Stimulated activated CD8-positive, alpha-beta memory T cell treated with anti-CD3 and anti-CD28 coated beads, Interleukin-7, amount 100 ng/mL, for 4 hours (primary cell): Measurements from ENCODE around the gene PCDHGA1.

Experiments used
- DNase-seq, 2 donors: peaks; one replicate each; pipeline ENCODE4 v3.0.0-alpha.2; 2020; ENCODE audit warnings: low read depth in 2 of 2

The PCDHGA1 gene

GRCh38 chr5:141490771-141491170, 160.5 kb downstream of the PCDHGA1 start:
- no peak for DNase-seq

- no peak for DNase-seq
Observed at GRCh38 chr5:141491323-141492167, 161.2 kb downstream of the PCDHGA1 start.

GRCh38 chr5:141492168-141492885, 162.0 kb downstream of the PCDHGA1 start:
- no peak for DNase-seq

- no peak for DNase-seq
Observed at GRCh38 chr5:141493500-141494422, 163.4 kb downstream of the PCDHGA1 start.

DNA sequence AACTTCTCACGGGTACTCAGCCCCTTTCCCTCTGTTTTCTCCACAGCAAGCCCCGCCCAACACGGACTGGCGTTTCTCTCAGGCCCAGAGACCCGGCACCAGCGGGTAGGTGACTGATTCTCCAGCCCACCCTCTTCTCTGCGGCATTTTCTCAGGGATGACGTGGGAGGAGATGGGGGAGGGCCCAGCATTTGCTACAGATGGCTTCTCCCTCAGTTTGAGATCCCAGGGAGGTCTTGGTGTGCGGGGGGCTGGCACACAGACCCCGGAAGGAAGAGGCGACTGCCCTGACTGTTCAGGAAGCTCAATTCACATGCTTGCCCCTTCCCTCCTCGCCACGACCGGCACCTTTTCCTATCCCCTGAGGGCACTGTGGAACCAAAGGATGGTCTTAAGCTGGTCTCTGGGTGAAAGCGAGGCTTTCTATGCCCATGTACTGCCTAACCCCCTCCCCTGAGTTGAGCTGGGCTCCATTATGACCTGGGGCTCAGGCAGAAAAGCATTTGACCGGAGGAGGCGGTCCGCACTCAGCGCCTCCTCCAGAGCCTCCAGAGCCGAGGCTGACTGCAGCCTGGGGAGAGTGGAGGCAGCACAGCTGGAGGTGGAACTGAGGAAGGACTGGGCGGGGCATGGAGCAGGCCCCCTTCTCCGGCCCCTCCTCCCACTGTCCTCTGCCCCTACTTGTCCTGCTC, 164.6 kb downstream of the PCDHGA1 start:
- DNase-seq: no peak

GRCh38 chr5:141495453-141495811, 165.1 kb downstream of the PCDHGA1 start:
- no peak for DNase-seq

DNA sequence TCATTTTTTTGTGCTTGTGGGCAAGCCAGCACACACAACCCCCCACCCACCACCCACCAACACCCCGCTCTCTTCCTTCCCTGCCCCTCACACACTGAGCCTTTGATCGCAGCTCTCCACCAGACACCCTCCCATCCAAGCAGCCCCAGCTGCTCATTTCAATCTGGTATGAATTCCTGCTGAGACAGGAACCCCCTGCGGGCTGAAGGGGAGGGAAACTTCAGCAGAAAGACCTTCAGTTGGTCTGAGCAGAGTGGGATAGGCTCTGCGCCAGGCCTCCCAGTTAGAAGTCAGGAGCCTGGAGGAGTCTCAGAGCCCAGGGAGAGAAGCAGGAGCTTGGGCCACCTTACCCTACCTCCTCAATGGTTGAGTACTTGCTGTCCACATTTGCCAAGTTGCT, 165.7 kb downstream of the PCDHGA1 start:
- DNase-seq: no peak

DNA sequence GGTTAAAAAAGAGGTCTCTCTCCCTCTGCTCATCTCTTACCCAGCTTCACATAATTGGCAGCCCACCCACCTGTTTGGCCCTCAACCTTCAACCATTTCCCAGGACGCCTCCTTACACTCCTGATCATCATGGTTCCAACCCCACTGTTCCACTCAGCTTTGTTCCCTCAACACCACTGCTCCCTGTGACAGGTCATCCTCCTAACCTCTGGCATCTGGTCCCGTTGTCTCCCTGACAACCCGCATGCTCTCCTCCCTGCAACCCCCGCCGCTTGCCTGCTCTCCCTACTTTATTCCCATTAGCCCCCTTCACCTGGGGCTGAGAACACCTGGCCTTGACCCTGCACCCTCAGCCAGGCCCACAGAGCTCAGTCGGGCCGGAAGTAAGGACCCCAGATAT, 171.4 kb downstream of the PCDHGA1 start:
- DNase-seq: no peak

- DNase-seq: no peak
Observed at GRCh38 chr5:141503681-141504080, 173.4 kb downstream of the PCDHGA1 start.

DNA sequence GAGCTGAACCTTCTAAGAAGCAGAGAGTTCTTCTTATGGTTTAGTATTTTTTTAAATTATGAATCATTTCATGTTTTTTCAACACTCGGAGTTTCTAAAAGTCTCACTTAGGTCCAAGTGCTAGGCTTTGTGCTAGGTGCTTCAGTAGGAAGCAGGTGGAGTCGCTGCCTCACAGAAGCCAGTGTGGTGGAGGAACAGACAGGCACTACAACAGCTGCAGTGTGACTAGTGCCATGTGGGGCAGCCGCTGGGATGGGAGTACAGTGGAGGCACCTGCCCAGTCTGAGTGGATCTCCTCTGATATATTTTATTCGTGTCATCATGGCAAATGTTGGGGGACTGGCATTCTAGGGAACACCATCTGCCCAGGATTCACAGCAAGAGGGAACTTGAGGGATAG, 173.9 kb downstream of the PCDHGA1 start:
- no peak for DNase-seq

- no peak for DNase-seq
Observed at GRCh38 chr5:141506381-141507155, 176.3 kb downstream of the PCDHGA1 start.

DNA sequence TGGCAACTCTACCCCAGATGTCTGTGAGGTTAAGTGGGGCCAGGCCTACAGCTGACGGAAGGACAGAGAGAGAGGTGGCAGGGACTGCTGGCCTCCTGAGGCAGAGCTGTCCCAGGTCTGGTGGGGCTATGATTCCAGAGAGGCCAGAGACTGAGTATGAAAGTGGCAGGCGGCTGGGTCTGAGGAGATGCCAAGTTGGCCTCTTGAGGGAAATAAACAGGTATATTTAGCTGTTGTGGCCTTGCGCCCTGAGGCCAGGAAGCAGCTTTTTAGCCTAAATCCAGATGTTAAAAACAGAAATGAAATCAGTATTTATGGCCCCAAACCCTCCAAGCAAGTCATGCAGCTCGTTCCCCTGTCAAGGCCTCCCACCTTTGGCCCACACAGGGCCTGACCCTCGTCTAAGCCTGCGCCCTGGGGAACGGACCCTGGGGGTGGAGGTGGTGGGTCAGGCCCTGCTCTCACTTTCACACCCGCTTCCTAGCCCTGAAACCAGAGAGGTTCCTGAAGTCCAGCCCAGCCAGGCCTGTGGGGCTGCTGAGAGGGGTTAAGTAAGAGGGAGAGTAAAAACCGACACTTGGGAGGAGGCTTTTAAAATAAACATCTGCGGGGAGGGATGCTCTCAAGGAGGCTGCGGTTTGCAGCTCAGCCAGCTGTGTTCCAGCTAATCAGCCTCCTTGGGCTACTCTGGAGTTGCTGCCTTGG, 177.2 kb downstream of the PCDHGA1 start:
- DNase-seq: no peak

GRCh38 chr5:141508440-141508797, 178.1 kb downstream of the PCDHGA1 start:
- no peak for DNase-seq

- DNase-seq: no peak
Observed at GRCh38 chr5:141508798-141509611, 178.7 kb downstream of the PCDHGA1 start.

GRCh38 chr5:141510160-141510559, 179.8 kb downstream of the PCDHGA1 start:
- no peak for DNase-seq

DNA sequence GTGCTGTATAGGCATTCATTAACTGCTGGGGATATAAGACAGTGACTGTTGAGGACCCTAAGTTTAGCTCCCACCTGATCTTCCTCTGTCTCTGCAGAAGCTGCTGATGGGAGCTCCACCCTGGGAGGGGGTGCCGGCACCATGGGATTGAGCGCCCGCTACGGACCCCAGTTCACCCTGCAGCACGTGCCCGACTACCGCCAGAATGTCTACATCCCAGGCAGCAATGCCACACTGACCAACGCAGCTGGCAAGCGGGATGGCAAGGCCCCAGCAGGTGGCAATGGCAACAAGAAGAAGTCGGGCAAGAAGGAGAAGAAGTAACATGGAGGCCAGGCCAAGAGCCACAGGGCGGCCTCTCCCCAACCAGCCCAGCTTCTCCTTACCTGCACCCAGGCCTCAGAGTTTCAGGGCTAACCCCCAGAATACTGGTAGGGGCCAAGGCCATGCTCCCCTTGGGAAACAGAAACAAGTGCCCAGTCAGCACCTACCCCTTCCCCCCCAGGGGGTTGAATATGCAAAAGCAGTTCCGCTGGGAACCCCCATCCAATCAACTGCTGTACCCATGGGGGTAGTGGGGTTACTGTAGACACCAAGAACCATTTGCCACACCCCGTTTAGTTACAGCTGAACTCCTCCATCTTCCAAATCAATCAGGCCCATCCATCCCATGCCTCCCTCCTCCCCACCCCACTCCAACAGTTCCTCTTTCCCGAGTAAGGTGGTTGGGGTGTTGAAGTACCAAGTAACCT, 180.7 kb downstream of the PCDHGA1 start:
- no peak for DNase-seq

DNA sequence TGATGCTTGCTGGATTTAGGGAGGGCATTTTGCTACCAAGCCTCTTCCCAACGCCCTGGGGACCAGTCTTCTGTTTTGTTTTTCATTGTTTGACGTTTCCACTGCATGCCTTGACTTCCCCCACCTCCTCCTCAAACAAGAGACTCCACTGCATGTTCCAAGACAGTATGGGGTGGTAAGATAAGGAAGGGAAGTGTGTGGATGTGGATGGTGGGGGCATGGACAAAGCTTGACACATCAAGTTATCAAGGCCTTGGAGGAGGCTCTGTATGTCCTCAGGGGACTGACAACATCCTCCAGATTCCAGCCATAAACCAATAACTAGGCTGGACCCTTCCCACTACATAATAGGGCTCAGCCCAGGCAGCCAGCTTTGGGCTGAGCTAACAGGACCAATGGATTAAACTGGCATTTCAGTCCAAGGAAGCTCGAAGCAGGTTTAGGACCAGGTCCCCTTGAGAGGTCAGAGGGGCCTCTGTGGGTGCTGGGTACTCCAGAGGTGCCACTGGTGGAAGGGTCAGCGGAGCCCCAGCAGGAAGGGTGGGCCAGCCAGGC, 181.5 kb downstream of the PCDHGA1 start:
- DNase-seq: no peak

DNA sequence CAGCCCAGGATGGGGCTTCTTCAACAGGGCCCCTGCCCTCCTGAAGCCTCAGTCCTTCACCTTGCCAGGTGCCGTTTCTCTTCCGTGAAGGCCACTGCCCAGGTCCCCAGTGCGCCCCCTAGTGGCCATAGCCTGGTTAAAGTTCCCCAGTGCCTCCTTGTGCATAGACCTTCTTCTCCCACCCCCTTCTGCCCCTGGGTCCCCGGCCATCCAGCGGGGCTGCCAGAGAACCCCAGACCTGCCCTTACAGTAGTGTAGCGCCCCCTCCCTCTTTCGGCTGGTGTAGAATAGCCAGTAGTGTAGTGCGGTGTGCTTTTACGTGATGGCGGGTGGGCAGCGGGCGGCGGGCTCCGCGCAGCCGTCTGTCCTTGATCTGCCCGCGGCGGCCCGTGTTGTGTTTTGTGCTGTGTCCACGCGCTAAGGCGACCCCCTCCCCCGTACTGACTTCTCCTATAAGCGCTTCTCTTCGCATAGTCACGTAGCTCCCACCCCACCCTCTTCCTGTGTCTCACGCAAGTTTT, 182.1 kb downstream of the PCDHGA1 start:
- DNase-seq: peak; percentile 61 to 67
